ENCODE results near the gene TTC39C.

TTC39C gene

DNA sequence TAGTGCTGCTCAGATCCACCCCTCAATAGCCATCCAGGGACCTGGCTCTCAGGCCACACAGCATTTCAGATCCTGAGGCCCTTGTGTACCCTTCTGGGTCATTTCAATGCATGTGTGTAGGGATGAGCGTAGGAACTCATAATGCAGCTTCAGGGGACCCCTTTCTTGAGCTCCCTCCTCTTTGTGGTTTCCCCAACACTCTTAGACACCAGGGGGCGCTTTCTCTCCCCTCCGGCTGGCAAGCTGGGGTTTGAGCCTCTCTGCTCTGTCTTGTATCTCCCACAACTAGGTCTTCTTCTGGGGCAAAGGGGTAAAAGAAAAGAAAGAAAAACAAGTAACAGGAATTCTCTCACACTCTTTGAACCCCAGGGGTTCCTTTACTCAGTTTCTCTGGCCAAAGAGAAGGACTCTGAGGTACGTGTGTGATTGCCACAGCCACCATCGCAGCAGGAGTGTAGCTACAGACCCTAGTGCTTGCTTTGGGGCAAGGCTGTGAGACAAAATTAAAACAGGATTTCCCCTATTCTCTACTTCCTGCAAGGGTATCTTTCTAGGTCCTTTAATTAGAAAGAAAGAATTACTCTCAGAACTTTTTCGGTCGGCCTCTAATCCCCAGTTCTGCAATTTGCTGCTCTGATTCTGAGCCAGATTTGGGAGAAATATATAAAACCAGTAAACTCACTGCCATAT, 162.3 kb downstream of the TTC39C start:
- Mint-ChIP-seq H3K4me3 (no peak overlapping the region), H3K36me3 (peaks cover 2% of the 10 kb centered on the region), H3K27me3 (no peaks in the 10 kb centered on the region), H3K4me1 (ENCODE audit: low read depth) (peaks cover 2% of the 10 kb centered on the region), H3K27ac (no peak overlapping the region), H3K9me3 (ENCODE audit: low read depth) (no peaks in the 10 kb centered on the region)

DNA sequence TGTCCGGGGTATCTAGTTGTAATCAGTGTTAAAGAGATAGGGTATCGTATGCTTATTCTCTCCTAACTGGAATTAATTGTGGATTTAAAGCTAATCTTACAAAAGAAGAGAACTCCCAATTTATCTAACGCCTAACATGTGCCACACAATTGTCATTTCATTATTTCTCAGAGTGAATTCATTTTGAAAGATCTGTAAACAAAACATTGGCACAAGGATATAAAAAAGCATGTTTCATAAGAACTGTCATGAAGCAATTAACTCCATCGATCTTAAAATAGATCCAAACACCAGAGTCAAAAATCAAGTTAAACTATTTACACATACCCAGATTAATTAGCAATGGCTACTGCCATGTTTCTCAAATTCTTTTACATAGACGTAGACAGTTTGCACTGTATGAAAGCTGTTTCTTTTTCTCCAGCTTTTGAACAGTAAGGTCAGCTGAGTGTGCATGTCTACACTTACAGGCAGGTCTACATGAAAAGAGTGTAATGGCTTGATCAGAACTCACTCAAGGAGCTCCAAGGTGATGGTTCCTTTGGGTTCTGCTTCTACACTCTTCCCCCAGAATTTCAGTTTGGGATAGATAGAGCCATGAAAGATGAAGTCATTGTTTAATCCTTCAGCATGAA, 163.1 kb downstream of the TTC39C start:
- Mint-ChIP-seq H3K27me3 (no peaks in the 10 kb centered on the region), H3K4me3 (no peak overlapping the region), H3K27ac (no peak overlapping the region), H3K4me1 (ENCODE audit: low read depth) (peaks cover 2% of the 10 kb centered on the region), H3K9me3 (ENCODE audit: low read depth) (no peaks in the 10 kb centered on the region), H3K36me3 (peaks cover 2% of the 10 kb centered on the region)

DNA sequence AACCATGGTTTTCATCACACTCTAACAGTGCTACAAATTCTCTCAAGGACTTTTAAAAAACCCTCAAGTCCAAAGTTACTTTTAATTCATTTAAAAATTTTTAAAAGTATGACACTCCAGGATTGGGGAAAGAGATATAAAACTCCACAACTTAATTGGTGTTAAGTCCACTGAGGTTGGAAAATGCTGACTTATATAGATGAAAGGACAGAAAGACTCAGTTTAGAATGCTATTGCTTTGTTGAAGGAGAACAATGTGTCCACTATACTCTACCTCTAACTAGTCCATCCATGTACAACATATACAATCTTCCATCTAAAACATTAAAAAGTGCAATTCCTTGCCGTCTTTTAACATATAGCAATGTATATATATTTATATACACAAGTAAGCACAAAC, 165.5 kb downstream of the TTC39C start:
- Mint-ChIP-seq H3K36me3 (no peaks in the 10 kb centered on the region), H3K27ac (no peak overlapping the region), H3K4me1 (ENCODE audit: low read depth) (peaks cover 2% of the 10 kb centered on the region), H3K27me3 (peaks cover 3% of the 10 kb centered on the region), H3K9me3 (ENCODE audit: low read depth) (no peaks in the 10 kb centered on the region), H3K4me3 (no peak overlapping the region)

DNA sequence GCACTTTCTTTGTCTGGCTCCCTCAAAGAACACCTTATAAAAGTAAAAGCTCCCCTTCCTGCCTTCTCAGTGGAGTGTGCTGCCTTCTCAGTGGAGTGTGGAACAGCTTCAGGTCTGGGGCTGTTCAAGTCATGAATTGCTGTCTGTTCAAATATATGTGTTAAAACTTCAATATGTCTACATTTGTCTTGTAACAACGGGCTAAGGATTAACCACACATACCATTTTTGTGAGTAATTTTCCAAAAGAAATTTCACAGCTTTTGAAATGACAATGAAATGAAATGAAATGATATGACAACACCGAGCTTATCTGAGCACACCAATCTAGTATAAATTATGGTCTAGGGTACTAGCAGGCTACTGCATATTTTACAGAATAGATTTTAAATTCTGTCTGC, 167.3 kb downstream of the TTC39C start:
- no peaks in the 10 kb centered on the region for H3K9me3 Mint-ChIP-seq (ENCODE audit: low read depth)
- no peak overlapping the region for H3K27ac Mint-ChIP-seq
- no peaks in the 10 kb centered on the region for H3K36me3 Mint-ChIP-seq
- peaks cover 2% of the 10 kb centered on the region for H3K4me1 Mint-ChIP-seq (ENCODE audit: low read depth)
- H3K27me3 Mint-ChIP-seq, result peaks cover 3% of the 10 kb centered on the region
- H3K4me3 Mint-ChIP-seq, result no peak overlapping the region

All from activated naive CD8-positive, alpha-beta T cell (primary cell).